ENCODE results near the gene CCDC170. TPM values are rescaled to one million over a fixed set of nuclear protein-coding genes. Genes with fewer than 3 reads are reported as not detected.
"Not testable (repeated sequence)": the region's sequence is repeated elsewhere in the genome, so short reads cannot be mapped to it uniquely, and the experiment has no call there.

Gene CCDC170
- total and polyA plus RNA-seq, 12 donors, result 0.13 to 1.6 (median 0.35) TPM

DNA sequence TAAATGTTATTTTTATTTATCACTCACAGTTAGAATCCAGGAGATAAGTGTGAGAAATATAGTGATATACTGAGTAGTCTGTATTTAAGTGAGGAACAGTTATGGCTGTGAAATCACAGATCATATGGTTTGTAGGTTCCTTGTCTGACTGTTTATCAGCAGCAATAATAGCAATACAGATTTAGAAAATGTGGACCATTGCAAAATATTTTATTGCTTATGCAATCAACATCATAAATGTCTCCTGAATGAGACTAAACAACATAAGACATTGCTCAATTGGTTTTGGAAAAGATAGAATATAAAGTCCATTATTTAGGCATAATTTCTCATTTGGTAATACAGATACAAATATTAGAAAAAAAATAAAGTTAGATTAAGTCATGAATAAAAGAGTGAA, 43.7 kb downstream of the CCDC170 start:
- intact Hi-C loops (cut with DNase I), result no loop called here
- peaks cover 0 to 14% (median 0%) of the 10 kb centered on the region in 9 donors for H3K4me1 ChIP-seq
- no peak overlapping the region for H3K27ac ChIP-seq
- no peak overlapping the region for H3K4me3 ChIP-seq
- no peaks in the 10 kb centered on the region for H3K36me3 ChIP-seq
- peaks cover 0 to 20% (median 6%) of the 10 kb centered on the region in 11 donors for H3K9me3 ChIP-seq
- ATAC-seq (no peak), DNase-seq (no peak)
- no peak for TF ChIP-seq CTCF (IDR thresholded peaks at IDR 0.05)
- no peaks in the 10 kb centered on the region for H3K27me3 ChIP-seq

DNA sequence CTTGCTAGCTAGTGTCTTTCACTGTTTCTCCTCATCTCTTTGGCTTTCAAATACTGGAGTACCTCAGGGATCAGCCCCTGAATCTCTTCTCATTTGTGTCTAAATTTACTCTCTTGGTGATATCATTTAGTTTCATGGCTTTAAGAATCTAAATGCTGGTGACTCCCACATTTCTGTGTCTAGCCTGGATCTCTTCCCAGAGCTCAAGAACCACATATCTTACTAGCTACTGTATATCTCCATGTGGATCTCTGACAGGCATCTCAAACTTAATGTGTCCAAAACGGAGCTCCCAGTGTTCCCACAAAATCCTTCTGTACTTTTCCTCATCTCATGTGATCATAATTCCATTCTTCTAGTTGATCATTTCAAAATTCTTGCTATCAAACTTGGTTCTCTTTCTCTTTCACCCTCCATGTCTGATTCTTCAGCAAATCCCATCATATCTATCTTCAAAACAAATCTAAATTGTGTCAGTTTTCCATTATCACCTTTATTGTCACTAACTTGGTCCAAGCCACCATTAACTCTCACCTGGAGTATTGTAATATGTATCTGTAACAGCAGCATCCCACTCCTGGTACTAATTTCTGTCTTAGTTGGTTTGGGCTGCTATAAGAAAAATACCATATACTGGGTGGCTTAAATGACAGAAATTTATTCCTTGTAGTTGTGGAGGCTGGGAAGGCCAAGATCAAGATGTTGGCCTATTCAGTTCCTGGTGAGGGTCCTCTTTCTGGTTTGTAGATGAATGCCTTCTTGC, 45.9 kb downstream of the CCDC170 start:
- Histone ChIP-seq H3K4me1 (peaks cover 0 to 14% (median 0%) of the 10 kb centered on the region in 9 donors), H3K36me3 (no peaks in the 10 kb centered on the region), H3K27me3 (no peaks in the 10 kb centered on the region), H3K4me3 (no peak overlapping the region), H3K27ac (no peak overlapping the region), H3K9me3 (peaks cover 0 to 20% (median 6%) of the 10 kb centered on the region in 11 donors)
- WGBS, 2 donors, result 20 to 33% methylated on average over 1 of the region's 1 CpG
- DNase-seq (no peak), ATAC-seq (no peak)
- TF ChIP-seq CTCF (IDR thresholded peaks at IDR 0.05), result no peak
- intact Hi-C loops (cut with DNase I), result no loop called here

- DNase-seq (no peak), ATAC-seq (no peak)
- 72 to 82% methylated on average over 1 of the region's 1 CpG for WGBS, 2 donors
- no peak overlapping the region for H3K4me3 ChIP-seq
- H3K27me3 ChIP-seq, result no peaks in the 10 kb centered on the region
- no peak overlapping the region for H3K27ac ChIP-seq
- no peaks in the 10 kb centered on the region for H3K36me3 ChIP-seq
- intact Hi-C loops (cut with DNase I), result no loop called here
- H3K4me1 ChIP-seq, result no peaks in the 10 kb centered on the region
- peaks cover 0 to 15% (median 6%) of the 10 kb centered on the region in 11 donors for H3K9me3 ChIP-seq
- TF ChIP-seq CTCF (IDR thresholded peaks at IDR 0.05), result no peak
Measured at GRCh38 chr6:151544453-151544852, 50.6 kb downstream of the CCDC170 start.

DNA sequence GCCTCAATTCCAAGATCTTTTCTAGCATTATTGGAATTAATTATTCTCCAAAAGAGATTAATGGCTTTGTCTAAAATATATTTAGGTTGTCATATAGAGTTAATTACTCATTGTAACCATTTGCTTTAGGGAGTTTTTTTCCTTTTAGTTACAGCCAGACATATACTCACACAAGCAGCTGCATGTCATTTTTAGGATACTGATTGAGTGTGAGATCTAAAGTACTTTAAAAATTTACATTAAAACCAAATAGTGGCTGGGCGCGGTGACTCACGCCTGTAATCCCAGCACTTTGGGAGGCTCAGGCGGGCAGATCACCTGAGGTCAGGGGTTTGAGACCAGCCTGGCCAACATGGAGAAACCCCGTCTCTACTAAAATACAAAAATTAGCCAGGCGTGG, 51.1 kb downstream of the CCDC170 start:
- intact Hi-C loops (cut with DNase I); ATAC-seq; H3K27me3 ChIP-seq; H3K4me3 ChIP-seq; H3K27ac ChIP-seq; H3K36me3 ChIP-seq; DNase-seq; H3K4me1 ChIP-seq: not testable (repeated sequence)
- 95 to 97% methylated on average over 6 of the region's 6 CpGs for WGBS, 2 donors
- peaks cover 0 to 11% (median 2%) of the 10 kb centered on the region in 11 donors for H3K9me3 ChIP-seq

DNA sequence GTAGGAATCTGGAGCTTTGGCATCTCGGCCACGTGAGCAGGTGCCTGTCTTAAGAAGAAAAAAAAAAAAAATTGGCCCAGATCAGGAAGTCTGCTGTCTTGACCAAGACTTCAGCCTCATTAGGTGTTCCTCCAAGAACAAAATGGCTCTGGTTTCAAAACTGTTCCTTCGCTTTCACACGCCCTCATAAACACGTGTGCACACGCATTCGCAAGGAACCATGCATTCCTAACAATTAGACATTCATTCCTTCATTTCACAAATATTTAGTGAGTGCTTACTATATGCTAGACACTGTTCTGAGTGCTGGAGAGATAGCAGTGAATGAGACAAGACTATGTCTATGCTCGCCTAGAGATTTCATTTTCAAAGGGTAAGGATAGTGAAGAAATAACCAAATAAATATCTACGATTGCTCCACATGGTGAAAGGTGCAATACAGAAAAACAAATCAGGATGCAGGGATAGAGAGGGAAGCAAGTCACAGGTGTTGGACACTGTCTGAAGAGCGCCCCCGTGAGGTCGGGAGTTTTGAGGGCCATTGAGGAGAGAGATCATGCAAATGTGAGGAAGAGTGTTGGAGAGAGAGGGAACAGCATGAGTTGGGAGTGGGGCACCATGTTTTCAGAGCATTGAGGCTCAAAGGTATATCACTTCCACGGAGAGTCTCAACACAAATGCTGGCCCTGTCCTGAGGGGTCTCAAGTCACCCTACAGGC, 53.3 kb downstream of the CCDC170 start:
- H3K4me3 ChIP-seq, result no peak overlapping the region
- 84 to 85% methylated on average over 13 of the region's 13 CpGs for WGBS, 2 donors

More for the DNA sequence above, 53.3 kb downstream of the CCDC170 start:
- ATAC-seq, result no peak
- no peaks in the 10 kb centered on the region for H3K4me1 ChIP-seq
- H3K9me3 ChIP-seq, result peaks cover 0 to 17% (median 0%) of the 10 kb centered on the region in 11 donors
- no peak for TF ChIP-seq CTCF (IDR thresholded peaks at IDR 0.05)
- H3K36me3 ChIP-seq, result no peaks in the 10 kb centered on the region
- intact Hi-C loops (cut with DNase I), result no loop called here
- no peaks in the 10 kb centered on the region for H3K27me3 ChIP-seq
- no peak overlapping the region for H3K27ac ChIP-seq
- DNase-seq, result no peak
